Measurements from ENCODE around the gene EZR.

- TF ChIP-seq CTCF (IDR thresholded peaks at IDR 0.05) (no peak), ZFX (IDR thresholded peaks at IDR 0.05; ENCODE audit: borderline replicate concordance) (no peak)
Observed at GRCh38 chr6:158856261-158856660, 37.1 kb upstream of the EZR start.

All from 22Rv1 (cell line).